Purkinje cell (primary cell): ENCODE results near the gene LY86. TPM values are rescaled to one million over a fixed set of nuclear protein-coding genes. Genes with fewer than 3 reads are reported as not detected.

Experiments used
- polyA plus RNA-seq: library from polyadenylated mRNA; unstranded; fragments of >200 nt; fragmentation: Nextera tagmentation; gene quantifications from 2 replicates; pipeline ENCODE4 v1.2.1, GENCODE V29; 2014

Gene LY86
- polyA plus RNA-seq, result not detected in 2 replicates

DNA sequence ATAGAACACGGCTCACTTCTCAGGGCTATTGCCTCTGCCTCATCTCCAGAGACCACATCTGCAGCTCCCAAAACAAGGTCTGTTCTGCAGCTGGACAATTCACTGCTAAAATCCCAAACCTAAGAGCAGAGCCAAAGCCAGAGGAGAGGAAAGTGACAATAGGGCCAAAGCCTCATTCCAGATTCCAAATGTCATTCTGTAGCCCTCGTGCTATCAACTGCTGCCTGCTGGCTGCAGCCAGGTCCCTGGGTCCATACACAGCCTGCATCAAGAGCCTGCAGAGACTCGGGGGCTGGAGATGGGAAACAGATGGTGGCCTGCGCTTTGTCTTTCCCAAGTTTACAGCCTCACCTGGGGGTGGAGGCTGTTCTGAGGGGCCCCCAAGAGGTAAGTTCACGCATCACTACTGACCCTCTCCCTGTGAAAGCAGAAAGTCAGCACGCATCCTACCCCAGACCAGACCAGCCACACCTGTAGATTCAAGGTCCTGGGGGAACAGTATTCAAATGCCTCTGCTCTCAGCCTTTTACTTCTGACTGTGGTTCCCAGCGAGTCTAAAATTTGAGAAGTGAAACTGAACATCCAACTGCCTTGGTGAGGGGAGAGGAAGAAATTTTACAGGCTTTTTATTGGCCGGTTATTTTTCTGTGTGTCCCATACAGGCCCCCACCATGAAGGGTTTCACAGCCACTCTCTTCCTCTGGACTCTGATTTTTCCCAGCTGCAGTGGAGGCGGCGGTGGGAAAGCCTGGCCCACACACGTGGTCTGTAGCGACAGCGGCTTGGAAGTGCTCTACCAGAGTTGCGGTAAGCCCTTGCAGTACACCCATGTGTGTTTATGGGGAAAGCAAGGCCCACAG is at the start of gene LY86:
LY86 (plus strand) TSS at position 657 of the 860 bp plus-strand sequence; CDS start at position 672, 15 bp downstream.

